ENCODE measurements around the gene RIIAD1.
"Not testable (repeated sequence)": the region's sequence is repeated elsewhere in the genome, so short reads cannot be mapped to it uniquely, and the experiment has no call there.

Gene RIIAD1

DNA sequence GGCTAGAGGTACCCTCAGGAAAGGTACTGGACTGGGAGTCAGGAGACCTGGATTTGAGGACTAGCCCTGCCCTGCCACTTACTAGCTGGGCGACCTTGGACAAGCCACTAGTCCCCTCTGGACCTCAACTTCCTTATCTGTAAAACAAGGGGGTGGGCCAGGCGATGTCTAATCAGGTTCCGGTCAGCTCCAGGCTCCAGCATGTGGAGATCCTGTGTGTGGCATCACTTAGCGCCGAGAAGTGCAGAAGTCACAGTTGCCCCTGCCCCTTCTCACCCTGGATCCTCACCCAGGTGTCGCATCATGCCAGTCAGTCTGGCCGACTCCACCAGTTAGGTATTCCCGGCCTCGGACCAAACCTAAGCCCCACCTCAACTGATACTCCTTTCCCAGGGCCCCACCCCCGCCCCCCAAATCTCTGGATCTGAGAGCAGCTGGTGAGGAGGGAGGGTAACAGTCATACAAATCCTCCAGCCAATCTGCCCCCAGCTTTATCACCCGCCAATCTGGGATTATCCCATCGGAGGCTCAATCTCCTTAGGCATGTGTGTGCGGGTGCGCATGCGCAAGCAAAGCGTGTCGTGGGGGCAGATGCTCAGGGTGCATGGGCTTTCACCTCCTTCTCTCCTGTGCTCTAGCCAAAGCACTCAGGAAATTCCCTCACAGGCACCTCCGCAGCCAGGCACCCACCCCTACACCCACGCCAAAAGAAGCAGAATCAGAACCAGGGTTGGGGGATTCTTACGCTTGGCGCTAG, 10.1 kb upstream of the RIIAD1 start:
- no peak for DNase-seq (ENCODE audit: low spot score)

DNA sequence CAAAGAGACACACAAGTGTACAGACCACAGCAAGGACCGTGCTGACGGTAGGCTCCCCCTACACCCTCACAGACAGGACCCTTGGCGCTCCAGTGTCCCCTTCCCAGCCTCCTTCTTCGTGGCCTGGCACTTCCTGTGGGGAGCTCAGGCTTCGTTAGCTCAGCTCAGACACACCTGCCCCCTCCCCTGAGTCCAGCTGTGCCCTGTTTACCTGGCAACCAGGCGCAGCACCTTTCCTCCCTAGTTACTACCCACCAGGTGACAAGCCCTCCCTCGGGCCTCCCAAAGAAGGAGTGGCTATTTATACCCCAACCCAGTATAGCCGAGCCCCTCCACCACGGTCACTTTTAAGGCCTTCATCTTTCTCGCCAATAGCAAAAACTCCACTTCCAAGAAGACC, 9.4 kb upstream of the RIIAD1 start:
- DNase-seq (ENCODE audit: low spot score) = no peak

DNA sequence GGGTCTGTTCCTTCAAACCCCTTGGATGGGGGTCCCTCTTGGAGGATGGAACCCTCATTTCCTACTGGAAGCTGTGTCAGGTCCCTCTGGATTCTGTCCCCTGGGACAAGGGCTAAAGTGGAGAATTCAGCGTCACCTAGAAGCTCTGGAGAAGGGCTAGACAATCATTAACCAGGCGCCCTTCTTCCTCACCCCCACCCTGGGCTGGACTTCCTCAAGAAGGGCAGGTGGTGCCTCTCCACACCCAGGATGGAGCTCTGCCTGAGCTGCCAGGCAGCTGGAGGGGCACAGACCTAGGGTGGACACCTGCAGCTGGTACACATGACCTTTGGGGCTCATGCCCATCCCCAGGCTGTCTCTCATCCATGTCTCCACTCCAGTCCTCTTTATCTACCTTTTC, 8.3 kb upstream of the RIIAD1 start:
- DNase-seq (ENCODE audit: low spot score) = no peak

DNA sequence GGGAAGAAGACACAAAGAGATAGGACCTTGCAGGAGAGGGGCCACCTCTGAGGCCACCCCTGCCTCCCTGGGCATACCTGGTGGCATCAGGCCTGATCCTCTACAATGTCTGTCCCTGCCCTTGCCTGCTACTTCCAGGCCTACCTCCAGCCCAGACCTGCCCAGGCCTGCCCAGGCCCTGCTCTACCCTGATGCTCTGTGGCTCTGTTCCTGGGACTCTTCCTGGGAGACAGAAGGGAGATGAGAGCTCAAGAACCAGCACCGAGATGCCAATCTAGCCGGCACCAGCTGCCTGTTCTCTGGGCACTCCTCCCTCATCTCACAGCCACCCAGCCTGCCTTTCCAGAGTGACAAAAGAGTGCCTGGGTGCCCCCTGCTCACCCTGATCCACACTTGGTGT, 7.4 kb upstream of the RIIAD1 start:
- no peak for DNase-seq (ENCODE audit: low spot score)

DNA sequence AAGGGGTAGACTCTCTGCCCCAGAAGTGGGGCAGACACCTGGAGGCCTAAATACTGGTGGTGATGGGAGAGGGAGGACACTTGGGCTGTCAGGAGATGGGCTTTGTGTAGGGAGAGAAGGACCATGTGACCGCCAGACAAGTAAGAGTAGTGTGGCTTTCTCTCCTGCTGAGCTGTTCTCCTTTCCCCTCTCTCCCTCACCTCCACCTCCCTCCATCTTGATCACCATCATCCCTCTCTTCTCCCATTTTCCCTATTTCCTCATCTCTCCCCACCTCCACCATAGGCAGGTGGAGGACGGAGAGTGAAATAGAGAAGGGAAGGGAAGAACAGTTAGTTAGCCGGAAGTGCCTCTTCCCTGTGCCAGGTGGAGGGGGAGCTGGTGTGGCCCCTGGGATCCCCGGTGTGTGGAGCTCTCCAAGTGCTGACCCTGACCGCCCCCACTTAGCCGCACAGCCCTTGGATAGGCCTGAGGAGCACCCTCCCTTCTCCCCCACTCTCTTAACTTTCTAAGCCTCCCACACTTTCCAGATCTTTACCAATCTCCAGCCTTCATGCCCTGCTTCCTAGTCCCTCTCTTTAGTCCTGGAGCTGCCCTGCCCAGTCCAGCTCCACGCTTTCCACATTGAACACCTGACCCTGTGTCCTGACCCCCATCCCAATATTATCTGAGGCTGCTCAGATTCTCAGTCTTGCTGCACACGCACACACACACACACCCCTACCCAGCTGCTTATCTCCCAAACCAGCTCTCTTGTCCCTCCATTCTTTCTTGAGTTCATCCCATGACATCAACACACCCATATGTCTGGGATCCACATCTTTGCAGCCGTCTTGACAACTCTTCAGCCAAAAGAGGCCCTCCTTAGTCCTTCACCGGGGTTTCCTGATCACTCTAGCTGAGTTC, 6.2 kb upstream of the RIIAD1 start:
- no peak for DNase-seq (ENCODE audit: low spot score)

DNA sequence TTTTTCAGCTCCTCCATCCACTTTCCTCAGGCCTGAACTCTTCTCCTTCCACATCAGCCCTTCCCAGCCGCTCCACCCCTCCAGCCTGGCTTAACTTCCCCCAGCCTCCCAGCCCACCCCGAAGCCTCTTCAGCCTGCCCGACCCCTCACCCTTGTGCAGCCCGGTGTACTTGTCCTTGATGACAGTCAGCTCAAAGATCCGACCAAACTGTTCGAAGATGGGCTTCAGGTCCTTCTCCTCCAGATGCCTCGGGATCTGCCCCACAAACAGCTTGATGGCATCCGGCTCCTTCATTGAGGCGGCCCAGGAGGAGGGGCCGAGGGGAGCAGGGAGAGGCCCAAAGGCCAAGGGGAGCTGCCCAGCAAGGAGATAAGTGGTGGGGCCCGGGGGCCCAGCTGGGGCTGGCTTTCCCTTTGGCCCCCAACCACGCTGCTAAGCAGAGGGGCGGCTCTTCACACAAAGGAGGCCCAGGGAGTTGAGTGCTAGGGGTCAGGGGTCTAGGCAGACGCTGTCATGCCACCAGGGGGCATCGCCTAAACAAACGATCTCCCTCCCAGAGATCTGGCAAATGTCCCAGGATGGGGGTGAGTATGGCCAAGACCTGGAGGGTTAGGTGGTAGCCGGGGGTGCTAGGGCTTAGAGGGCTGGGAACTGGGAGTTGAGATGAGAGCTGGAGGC, 5.5 kb upstream of the RIIAD1 start:
- DNase-seq (ENCODE audit: low spot score) = no peak

DNA sequence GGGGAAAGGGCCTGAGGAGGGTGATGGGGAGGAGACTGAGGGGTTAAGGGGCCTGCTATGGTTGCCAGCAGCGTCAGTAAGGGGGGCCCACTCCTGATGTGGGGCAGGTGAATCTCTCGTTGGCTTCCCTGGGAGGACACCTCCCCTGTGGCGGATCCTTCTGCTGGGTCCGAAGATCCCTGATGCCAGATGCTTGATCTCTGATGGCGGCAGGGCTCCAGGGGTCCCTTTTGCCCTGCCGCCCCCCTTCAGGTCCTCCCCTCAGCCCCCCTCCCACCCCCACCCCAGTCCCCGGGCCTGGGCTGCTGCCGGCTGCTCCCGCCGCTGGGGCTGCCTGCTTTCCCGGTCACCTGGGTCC, 4.9 kb upstream of the RIIAD1 start:
- DNase-seq (ENCODE audit: low spot score) = no peak

DNA sequence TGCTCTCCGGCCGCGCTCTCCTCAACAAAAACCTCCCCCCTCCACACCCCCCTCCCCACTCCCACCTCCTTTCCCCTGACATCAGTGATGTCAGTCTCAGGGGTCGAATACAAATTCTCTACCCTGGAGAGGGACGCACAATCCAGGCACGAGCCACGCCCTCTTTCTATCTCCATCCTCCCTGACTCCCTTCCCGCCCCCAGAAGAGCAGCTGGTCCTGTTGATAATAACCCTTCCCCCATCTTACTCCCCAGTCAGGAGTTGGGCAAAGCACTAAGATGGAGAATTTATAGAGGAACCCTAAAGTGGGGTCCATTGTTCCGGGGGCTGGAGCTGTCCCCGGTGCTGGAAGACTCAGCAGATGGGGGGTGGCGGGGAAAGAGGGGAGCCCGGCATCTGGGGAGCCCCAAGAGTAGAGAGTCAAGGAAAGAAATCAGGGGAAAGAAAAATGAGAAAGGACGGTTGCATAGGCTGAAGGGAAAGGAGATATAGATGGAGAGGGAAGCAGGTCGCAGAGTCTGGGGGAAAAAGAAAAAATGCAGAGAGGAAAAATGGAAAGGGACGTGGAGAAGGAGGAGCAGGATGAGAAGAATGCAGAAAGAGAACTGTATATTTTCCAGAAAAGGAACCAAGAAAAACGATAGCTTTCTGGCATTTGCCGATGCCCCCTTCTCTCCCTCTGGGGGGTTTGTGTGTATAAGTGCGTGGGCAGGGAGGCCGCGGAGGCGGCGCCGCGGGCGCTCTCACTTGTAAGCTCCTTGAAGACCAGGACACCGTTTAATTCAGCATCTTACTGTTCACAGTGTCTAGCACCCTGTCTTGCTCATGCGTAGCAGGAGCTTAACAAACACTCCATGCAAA, 4.3 kb upstream of the RIIAD1 start, which contains the start of gene CELF3:
Gene CELF3 (minus strand): TSS at position 33 of the 861 bp plus-strand sequence. CDS start 783 bp downstream, outside the sequence.
- no peak for DNase-seq (ENCODE audit: low spot score)

DNA sequence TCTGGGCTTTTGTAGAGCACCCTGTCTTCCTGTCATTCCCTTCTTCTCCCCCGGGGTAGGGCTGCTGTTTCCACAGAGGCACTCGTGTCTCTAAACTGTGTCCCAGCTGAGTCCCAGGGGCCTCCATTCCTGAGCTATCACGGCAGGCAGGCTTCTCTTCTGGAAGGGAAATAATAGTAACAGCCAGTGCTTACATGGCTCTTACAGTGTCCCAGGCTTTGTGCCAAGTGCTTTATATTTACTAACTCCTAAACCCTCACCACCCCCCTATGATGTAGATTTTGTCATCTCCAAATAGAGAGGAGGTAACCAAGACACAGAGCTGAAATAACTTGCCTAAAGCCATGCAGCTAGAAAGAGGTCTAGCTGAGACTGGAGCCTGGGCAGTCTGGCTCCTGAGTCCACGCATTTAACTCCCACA, 3.3 kb upstream of the RIIAD1 start:
- DNase-seq (ENCODE audit: low spot score) = no peak

DNA sequence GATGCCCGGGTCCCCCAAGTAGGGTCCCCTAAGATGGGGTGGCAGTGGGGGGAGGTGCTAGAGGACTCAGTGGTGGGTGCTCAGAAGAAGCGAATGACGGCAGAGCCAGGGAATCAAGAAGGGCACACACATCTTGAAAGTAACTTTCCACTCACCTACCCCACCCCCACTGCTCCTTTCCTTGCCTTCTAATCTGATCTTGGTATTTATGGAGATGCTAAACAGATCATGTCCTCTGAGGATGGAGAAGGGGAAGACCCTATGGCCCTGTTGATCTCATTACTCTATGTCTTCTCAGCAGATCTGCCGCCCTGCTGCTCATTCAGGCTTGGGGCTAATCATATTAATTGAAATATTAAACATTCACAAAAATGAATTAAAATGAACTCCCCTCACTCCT, 2.7 kb upstream of the RIIAD1 start:
- DNase-seq (ENCODE audit: low spot score) = no peak

DNA sequence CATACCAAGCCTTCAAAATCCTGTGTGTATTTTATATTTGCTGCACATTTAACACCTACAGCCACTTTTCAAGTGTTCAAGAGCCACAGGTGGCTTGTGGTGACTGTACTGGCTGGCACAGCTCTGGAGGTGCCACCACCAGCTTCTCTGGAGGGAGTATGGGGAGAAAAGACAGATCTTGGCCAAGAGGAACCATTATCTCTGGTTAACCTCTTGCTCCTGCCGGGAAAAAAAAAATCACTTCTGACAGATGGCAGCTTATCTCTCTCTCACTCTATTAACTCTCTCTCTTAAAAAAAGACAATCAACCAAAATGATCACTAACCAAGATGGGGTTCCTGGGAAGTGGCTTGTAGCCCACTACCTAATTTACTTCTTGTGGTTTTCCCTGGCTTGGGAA, 1.2 kb upstream of the RIIAD1 start:
- no peak for DNase-seq (ENCODE audit: low spot score)

DNA sequence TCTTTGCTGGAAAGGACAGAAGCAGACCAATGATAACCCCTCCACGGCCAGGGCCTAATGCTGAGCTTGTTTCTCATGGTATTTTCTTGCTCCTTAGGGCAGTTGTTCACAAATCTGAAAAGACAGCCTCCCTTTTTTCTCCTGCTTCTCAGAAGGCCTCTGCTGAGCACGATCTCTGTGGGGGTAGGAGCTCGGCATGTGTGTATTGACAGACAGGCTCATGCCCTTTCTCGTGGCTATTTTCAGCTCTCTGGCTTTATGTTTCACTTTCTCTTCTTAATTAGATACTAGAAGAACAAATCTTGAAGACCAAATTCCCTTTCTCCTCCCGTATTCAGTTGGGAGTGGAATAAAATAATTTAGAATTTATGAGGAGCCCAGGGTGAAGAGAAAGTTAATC, 768 bp upstream of the RIIAD1 start:
- no peak for DNase-seq (ENCODE audit: low spot score)

DNA sequence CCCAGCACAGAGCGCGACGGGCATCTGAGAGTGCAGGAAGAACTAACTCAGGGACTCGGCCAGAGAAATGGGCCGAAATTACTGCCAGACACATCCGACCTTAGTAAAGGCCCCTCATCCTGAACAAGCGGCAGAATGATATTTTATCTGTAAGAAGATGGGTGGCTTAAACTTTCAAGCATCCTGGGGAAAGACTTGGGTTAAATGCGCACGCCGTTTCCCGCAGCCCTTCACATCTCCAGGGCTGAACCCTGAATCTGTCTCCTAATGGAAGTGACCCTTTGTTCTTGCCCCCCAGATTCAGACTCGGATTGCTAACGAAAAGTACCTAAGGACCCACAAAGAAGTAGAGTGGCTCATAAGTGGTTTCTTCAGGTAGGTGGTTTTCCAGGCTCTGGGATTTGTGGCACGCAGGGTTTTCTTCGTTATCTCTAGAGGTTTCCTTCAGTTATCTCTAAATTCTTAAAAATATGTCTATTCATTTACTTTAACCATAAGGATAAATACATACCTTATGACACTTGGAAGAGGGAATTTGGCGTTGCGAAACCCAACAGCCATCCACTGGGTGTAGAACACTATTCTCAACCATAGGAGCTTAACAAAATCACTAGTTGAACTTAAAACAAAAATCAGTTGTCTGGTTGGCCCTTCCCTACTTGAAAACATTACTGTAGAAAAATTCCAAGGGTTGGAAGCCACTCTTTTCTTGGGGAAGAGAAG, 627 bp downstream of the RIIAD1 start:
- no peak for DNase-seq (ENCODE audit: low spot score)

DNA sequence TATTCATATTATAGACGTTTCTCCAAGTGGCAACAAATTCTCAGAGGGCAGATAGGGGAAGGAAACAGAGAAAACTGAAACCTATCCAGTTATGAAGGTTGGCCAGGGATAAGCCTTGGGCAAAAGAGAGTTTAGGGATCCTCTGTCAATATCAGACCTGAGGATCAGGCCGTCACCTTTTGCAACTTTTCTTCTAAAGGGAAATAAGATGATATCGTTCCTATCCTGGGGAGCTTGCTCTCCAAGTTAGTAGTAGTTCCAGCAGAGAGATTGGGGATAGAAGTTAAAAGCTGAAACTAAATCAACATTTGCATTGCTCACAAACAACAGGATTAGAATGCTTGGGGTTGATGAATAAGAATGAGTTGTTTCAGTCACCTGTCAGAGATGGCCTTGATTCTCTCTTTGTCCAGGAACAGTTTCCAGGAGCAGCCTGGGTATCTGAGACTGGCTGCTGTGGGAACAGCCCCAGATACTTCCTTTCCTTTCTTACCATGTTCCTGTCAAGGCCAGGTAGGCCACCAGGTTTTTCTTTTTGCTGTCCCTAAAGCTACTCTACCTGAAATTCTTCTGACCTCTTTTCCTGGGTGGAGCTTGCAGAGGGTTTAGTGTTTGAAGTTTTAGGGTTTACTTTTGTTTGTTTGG, 2.5 kb downstream of the RIIAD1 start:
- no peak for DNase-seq (ENCODE audit: low spot score)

DNA sequence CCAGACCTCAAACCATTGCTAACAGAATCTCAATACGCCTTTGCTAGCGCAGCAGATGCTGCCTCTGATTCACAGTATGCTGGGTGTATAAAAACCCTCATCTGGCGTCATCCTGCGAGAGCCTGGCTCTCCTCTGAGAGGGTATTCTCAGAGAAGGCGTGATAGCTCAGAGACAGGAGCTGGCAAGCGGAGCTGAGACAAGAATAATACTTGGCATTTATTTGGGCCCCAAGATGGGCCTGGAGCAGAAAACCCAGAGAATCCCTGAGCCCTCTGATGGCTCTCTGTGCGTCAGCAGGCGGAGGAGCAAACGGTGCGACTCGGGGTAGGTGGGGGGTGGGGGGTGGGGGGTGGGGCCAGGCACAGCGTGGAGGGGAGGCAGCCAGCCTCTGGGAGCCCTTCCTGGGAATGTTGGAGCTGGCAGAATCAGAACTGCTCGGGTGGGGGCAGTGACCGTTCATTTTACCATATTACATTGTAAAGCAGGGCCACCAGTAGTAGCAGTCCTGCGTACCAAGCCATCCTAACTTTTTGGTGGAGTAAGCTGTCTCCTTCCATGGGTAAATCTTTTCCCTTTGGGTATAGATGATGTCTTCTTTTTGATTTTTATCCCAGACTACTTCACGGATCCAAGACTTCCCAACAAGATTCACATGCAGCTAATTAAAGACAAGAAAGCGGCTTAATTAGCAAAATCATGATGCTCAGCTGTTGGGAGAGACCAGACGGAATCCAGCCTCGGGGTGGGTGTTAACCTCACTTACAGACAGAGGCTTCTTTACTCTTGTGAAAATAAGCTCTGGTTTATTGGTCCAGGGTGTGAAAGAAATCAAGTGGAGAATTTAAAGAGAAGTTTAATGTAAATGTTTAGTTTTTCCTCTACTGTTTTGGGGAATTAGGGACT, 7.1 kb downstream of the RIIAD1 start:
- DNase-seq (ENCODE audit: low spot score) = no peak

DNA sequence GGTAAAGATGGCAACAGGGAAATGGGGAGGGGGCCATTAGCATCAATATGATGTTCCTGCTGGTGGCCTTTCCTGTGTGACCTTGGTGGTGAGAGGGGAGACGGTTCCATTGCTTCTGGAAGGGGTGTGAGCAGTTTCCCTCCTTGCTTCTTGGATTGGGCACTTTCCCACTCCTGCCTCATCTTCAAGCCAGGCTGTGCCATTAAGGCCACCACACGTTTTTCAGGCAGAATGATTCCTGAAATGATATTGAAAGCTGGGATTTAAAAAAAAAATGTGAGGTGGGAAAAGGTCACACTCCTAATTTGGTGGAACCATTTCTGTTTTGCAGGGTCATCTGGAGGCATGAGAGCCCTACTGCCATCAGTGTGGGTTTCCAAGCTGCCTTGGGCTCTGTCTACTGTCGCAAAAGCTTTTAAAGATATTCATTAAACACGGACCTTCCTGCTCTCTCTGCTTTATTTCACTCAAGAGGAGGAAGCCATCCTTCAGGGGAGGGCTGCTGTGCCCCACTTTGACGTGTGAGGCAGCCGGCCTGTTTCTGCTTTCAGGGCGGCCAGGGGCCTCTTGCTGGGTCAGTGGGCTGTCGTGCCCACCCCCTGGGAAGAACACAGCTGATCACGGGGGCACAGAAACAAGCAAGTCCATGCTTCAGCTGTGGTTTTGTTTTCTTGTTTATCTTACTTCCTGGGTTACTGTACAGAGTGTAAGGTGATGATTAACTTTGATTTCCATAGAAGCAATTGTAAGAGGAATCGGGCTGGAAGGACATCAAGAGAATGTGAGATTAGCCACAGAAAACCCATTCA, 8.0 kb downstream of the RIIAD1 start:
- DNase-seq (ENCODE audit: low spot score) = no peak

DNA sequence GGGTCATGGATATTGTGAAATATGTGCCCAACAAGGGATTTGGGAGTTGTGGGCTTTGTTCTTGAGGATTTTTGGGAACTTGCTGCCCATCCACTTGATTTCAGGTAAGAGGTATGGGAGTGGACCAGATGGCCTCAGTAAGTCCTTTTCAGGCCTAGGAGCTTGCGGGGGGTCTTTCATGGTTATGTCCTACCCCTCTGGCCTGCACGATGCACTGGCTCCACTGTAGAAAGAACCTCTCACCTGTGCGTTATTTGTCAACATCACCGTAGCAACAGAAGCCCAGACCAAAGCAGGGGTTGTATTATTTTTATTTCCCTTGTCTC, 8.6 kb downstream of the RIIAD1 start:
- no peak for DNase-seq (ENCODE audit: low spot score)

DNA sequence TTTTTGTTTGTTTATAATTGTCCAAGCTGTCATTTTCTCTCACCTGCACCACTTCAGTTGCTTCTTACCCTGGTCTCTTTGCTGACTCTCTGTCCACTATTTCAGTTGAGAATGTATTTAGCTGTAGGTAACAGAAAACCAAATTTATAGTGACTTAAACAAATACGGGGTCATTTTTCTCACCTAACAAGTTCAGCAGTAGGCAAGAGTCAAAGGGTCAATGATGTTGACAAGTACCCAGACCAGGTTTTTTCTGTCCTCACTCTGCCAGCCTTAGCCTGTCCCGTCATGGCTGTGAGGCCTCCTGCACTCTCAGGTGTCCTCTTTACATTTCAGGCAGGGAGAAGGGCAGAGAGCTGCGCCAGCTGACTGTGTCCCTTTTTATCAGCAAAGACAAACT, 11.8 kb downstream of the RIIAD1 start:
- no peak for DNase-seq (ENCODE audit: low spot score)

DNA sequence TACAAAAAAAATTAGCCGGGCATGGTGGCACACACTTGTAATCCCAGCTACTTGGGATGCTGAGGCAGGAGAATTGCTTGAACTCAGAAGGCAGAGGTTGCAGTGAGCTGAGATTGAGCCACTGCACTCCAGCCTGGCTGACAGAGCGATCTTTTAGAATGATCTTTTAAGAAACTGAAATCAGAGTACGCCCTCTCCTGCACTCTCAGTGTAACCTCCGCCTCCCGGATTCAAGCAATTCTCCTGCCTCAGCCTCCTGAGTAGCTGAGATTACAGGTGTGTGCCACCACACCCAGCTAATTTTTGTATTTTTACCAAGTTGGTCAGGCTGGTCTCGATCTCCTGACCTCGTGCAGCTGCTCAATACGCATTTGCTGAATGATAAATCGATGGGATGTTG, 12.7 kb downstream of the RIIAD1 start:
- not testable (repeated sequence) for DNase-seq (ENCODE audit: low spot score)

Measured in kidney capillary endothelial cell (primary cell).